Hematopoietic multipotent progenitor cell treated with erythropoietin and hydrocortisone succinate and interleukin-3 and kit ligand, for 15 days (in vitro differentiated cells): Measurements from ENCODE around the gene CEP104.
"Not testable (repeated sequence)": the region's sequence is repeated elsewhere in the genome, so short reads cannot be mapped to it uniquely, and the experiment has no call there.

Experiments
- DNase-seq: peaks from one replicate; pipeline ENCODE4 v3.0.0-alpha.2; 2015; ENCODE audit warnings: low spot score

CEP104 gene

DNA sequence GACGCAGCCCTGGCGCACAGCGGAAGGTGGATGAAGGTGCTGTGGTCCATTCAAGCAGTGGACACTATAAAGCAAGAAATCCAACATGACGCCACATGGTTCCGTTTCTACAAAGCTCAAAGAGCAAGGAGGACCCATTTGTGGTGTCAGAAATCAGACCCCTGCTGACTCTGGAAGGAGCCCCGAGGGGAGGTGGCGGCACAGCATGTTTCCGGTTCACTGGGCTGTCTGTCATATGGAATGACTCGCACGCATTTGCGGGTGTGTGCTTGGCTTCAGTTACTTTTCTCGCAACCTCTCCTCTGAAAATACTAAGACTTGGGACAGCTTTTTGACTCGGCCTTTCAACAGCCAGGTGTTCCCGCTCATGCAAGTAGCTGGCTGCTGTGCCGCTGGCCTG is 31.7 kb downstream of the CEP104 start:
- DNase-seq = no peak

DNA sequence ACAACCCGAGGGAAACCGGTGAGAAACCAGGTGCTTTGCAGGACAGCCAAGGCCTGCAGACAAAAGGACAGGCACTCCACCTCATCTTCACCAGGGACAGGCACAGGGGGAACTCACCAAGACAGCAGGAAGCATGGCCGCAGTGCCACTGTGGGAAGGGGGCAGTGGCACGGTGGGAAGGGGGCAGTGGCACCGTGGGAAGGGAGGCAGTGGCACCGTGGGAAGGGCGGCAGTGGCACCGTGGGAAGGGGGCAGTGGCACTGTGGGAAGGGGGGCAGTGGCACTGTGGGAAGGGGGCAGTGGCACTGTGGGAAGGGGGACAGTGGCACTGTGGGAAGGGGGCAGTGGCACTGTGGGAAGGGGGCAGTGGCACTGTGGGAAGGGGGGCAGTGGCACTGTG is 32.4 kb downstream of the CEP104 start:
- no peak for DNase-seq

DNA sequence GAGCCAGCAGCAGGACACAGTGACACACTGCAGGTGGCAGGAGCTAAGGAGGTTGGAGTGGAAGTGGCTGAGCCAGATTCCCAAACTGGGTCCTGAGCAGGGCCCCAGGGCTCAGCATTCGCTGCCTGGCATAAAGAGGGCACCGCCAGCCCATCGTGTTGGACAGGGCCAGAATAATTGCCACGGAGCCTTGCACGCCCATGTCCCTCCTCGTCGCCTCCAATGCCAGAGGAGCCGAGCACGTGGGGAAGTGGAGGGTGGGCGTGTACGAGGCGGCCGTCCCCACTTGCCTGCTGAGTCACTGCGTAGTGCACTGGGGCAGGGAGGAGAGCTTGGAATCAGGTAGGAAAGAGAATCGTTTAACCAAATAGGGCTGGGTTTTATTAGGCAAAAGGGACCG is 34.6 kb downstream of the CEP104 start:
- DNase-seq = no peak

DNA sequence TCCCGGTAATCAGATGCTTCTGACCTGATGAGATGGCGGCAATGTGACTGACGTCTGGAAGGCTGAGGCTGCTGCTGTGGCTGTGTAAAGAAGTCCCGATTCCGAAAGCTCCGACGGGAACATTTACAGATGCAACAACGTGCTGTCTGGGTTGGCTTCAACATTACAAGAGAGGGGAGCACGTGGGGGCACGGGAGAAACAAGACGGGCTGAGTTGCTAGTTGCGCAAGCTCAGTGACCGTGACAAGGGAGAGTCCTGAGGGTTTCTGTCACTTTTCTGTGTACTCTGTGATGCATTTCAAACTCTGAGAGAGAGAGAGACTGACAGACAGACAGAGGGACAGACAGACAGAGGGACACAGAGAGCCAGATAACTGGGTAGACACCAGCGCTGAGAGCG is 35.1 kb downstream of the CEP104 start:
- no peak for DNase-seq

DNA sequence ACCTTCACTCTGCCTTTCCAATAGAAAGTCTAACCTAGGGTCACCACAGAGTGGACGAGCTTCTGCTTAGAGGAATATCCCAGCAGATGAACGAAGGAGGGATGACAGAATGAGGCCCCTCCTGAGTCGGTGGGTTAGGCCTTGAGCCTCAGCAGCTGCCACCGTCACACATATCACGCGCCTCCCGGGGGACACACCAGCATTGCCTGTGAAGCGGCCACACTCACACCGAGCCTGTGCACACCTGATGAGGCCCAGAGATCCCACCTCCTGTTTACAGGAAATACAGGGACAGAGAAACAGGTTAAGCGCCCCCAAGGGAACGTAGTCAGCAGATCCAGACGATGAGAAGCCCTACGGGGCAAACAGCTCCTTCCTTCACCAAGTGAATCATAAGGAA is 35.6 kb downstream of the CEP104 start:
- no peak for DNase-seq

DNA sequence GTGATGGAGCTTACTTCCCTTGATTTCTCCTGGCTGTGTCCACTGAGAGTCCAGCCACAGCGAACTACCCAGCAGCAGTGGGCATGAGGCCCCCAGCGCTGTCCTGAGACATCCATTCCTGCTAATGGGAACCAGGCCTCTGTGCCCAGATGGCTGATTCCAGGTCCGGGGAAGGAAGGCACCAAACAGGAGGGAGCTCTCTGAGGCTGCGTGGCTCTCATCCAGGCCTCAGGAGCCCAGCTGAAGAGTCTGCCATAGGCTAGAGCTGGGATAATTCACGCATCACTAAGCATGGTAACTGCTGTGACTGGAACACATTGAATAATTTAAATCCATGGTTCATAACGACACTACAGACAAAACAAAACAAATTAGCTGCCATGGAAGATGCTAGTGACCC is 36.0 kb downstream of the CEP104 start:
- DNase-seq = no peak

DNA sequence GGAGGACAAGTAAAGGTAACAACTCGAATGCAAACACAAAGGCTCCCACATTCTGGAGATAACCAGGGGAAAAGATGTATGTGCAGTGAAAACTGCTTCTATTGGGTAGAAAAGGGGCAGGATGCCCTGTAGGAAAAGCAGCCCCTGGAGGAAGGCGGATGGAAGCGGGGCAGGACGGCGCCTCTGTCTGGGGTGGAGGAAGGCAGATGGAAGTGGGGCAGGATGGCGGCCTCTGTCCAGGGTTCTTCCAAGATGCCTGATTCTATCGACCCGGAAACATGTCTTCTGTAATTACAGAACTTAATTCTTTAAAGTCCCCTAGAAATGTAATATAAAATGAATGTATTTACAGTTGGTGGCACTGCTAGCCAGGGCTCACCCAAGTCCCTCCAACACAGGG is 36.7 kb downstream of the CEP104 start:
- DNase-seq = no peak

DNA sequence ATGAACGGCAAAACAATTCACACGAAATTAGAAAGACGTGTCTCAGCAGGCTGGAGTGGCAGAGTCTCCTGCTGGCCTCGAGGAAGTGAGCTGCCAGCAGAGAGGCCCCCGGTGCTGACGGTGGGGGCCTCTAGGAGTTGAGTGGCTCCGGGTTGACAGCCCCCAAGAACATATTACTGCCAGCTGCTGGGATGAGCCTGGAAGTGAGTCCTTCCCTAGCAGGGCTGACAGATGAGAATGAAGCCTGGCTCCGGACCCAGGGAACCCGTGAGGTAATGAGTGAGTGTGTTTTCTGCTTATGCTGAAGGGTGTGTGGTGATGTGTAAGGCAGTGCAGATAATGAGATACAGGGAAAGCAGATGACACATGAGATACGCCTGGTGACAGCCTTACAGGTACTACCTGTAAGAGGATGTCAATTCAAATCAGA is 37.2 kb downstream of the CEP104 start:
- DNase-seq = no peak

DNA sequence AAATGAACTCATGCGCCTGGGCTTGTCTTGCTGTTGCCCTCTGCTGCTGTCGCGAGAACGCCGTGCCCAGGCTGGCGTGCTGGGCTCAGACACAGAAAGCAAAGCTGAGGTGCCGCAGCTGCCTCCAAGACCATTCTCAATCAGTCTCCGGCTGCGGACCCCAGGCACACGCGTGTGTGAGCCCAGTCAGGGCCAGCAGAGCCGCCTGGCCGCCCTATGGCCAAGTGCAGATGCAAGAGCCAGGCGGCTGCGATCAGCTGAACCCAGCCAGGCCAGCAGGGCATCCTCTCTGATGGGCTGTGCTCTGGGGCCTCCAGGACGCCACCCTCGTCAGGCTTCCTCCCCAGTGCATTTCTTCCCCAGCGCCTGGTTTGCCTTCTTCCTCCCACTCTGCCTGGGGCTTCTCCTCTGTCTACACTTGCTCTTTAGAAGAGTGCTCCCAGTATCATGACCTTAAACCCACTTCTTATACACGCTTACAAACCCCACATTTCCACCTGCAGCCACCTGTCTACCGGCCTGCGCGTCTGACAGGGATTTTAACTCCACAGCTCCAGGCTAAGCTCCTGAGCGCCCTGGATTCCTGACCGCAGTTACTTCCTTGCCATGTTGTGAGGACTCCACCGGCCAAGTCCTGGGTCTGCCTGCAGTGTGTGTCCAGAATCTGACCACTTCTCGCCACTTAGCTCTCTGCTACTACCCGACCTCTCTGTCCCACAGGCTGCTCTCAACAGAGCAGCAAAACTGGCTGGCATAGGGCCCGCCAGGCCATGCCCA is 39.0 kb downstream of the CEP104 start:
- DNase-seq = no peak

DNA sequence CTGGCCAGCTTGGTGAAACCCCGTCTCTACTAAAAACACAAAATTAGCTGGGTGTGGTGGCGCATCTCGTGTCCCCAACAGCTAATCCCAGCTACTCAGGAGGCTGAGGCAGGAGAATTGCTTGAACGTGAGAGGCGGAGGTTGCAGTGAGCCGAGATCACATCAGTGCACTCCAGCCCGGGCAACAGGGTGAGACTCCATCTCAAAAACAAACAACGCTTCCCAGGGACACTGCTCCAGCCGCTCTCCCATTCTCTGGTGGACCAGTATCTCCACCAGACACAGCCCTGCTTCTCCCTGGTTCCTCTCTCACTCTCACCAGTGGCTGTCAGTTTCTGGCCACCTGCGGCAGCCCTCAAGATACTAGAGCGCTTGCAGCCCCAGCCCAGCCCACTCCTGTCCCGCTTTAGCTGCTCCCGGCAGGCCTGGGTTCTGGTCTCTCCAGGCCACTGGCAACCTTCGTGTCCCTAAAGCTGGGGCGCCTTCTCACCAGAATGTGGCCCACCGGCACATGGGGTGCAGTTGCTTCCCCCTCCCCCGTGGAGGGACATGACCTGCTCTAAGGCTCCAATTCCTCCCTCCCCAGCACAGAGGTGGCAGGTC is 39.8 kb downstream of the CEP104 start:
- DNase-seq = no peak

DNA sequence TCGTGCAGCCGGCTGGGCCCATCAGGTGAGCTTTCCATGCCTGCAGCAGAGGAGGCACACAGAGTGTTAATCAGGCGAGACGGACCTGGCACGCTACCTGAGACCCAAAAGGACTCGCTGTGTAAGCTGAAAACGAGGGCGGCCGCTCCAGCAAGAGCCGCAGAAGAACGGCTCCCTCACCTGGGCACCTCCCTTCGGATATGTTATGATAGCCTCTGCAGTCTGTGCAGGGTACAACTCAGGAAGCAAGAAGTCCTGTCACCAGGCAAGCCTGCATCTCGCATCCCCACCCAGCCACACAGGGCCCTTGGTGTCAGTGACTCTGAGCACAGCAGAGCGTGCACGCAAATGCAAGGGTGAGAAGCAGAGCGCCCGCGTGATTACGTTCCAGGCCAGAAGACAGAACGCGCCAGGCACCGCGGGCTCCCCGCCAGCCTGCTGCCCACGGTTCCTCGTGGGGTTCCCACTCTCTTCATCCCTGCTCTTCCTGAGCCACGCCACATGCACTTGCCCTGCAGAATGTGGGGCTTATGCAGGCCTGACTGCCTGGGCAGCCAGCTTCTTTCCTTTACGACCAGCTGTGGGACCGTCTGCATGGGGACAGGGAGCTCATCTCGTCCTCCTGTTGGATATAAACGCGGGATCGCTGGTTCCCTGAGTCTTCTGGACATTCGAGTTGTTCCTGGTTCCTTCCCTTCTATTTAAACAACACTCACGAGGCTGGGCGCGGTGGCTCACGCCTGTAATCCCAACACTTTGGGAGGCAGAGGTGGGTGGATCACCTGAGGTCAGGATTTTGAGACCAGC is 40.5 kb downstream of the CEP104 start:
- DNase-seq = no peak

DNA sequence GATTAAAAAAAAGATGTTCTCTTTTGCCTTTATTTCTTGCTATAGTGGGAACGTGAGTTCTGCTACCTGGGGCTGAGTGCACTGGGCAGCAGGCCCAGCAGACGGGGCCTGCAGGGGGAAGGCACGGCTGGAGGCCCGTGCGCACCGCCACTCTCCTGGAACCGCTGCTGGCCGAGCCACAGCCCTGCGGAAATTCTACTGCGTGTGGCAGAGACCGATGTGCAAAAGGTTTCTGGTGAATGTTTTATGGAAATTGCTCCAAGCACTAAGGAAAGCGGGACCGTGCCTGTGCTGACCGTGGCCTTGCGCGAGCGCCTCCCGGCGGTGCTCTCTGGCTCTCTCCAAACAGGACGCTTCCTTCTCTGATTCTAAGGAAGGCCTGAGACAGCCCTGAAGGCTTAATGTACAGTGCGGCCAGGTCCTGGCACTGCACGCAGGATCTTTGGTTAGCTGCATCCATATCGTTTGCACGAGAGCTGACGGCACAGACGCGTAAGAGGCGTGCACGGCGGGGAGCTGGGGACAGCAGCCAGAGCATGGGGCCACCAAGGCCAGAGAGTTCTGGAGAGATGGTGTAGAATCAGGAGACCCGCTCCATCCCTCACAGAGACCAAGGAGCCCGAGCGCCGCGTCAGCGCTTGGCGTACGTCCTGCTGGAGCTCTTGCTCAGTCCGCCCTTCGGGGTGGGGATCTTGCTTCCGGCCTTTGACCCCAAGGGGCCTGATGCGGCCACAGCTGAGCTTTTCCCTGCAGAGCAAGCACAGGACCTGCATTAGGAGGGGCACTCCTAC is 42.0 kb downstream of the CEP104 start:
- DNase-seq = no peak

DNA sequence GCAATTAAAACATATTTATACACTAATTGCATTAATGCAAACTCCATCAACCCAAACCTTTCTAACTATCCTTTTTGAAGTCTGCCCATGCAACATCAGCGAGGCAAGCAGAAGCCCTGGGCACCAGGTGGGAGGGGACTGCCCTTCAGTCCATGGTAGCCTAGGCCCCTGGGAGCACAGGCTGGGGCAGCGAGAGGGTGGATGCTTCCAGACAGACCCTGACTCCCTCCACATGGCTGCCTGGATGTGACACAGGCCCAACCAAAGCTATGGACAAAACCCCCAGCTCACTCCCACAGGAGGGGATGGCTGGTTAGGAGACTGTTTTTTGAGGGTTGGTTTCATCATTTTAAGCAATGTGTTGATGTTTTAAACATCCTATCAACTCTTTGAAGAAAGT is 42.9 kb downstream of the CEP104 start:
- DNase-seq = no peak

DNA sequence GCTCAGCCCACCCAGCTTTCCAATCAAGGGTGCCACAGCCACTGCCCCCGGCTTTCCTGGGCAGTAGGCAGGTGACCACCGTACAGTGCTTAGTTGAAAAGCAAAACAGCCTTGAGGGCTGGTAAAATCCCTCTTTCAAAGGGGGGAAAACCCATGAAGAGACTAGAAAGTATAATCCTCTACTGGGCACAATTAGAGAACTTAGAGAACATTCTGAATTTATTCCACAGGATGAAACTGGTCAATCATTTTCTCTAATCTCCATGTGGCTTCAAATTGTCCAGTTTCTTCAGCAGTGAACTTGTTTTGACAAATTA is 45.5 kb downstream of the CEP104 start:
- no peak for DNase-seq

DNA sequence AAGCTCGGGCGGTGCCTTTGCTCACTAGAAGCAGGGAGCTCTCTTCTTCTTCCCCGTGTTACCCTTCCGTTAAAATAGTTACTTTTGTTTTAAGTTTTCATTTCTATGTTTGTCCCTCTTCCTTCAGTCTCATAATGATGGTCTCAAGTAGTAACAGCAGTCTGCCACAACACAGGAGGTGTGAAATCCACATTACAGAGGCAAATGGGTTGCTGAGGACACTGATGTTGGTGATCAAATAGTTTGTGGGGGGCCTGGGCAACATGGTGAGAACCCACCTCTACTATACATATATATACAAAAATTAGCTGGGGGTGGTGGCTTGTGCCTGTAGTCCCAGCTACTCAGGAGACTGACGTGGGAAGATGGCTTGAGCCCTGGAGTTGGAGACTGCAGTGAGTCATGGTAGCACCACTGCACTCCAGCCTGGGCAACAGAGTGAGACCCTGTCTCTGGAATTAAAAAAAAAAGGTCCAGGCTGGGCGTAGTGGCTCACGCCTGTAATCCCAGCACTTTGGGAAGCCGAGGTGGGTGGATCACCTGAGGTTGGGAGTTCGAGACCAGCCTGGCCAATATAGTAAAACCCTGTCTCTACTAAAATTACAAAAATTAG is 46.8 kb downstream of the CEP104 start:
- not testable (repeated sequence) for DNase-seq

DNA sequence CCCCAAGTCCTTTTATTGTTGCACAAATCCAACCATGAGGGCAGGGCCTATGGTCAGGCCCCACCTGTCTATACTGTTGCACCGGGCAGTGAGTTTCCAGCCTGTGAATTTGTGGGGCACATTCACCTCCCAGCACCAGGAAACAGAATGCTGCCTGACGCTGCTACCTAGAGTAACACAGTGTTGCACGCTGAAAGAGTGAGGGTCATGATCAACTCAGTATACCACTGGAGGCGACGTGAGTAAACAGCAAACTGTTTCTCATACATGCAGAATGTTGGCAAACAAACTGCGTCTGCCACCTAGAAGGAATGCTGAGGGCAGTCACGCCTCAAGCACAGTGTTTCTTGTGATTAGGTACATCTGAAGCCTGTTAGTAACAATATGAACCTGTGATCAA is 47.3 kb downstream of the CEP104 start:
- no peak for DNase-seq

DNA sequence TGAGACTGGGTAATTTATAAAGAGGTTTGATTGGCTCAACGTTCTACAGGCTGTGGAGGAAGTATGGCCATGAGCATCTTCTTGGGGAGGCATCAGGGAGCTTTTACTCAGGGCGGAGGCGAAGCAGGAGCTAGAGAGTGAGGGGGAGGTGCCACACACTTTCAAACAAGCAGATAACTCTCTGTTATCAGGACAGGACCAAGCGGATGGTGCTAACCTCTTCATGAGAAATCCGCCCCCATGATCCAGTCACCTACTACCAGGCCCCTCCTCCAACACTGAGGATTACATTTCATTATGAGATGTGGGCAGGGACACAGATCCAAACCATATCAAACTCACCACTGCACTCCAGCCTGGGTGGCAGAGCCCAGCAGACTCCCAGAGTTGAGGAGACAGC is 49.2 kb downstream of the CEP104 start:
- no peak for DNase-seq

DNA sequence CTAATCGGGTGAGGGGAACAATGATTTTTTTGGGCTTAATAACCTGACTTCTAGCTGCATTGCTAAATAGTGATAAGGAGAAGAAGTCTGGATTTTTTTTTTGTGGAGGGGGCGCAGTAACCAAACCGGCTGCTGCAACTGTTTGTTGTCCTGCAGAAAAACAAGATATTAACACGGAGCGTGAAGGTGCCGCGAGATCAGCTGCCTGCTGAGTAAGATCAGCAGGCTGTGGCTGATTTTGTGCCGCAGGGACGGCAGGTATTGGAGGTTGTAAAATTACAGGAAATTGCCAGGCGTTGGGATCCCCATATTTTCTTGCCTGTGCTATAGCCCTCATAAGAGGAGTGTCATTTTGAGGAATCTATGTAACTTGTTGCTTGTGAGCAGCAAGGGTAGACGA is 52.0 kb downstream of the CEP104 start:
- no peak for DNase-seq

DNA sequence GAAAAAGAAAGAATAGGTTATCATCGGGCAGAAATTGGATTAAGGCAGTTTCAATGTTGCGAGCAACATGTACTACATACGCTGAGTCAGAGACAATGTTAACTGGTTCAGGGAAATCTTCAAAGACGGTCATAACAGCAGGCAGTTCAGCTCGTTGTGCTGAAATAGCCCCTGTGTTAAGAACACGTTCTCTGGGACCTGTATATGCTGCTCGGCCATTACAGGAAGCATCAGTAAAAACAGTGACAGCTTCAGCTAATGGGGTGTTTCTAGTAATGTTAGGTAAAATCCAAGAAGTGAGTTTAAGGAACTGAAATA is 52.4 kb downstream of the CEP104 start:
- DNase-seq = not testable (repeated sequence)

DNA sequence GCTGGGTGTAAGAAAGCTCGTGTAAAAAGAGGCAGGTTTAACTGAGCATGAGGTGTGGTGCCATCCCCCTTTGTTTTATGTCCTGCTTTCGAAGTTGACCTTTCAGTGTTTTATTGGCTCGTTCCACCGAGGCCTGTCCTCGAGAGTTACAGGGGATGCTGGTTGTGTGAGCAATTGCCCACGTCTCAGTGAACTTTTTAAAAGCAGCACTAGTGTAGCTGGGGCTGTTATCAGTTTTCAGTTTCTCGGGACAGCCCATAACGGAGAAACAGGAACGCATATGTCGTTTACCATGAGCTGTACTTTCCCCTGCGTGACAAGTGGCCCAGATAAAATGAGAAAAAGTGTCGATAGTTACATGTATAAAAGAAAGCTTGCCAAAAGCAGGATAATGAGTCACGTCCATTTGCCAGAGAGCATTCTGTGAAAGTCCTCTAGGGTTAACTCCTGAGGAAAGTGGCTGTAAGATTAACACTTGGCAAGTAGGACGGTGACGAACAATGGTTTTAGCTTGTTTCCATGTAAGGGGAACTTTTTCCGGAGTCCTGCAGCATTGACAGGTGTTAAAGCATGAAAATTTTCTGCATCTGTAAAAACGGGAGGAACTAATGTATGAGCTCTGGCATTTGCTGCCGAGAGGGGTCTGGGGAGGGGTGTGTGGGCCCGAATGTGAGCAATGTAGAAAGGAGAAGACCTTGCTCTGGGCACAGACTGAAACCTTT is 52.9 kb downstream of the CEP104 start:
- peak; percentile 36 for DNase-seq

DNA sequence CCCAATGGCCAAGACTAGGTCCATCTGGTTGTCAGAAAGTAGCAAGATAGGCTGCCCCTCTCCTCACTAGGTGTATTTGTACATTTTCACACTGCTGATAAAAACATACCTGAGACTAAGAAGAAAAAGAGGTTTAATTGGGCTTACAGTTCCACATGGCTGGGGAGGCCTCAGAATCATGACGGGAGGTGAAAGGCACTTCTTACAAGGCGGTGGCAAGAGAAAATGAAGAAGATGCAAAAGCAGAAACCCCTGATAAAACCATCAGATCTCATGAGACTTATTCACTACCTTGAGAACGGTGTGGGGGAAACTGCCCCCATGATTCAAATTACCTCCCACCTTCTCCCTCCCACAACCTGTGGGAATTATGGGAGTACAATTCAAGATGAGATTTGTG is 56.2 kb downstream of the CEP104 start:
- not testable (repeated sequence) for DNase-seq
